GM21786 (cell line): ENCODE data around the gene ODAD4.

Experiments
- ATAC-seq: cut with Tn5 transposase; IDR thresholded peaks from one replicate; pipeline ENCODE4 v1.9.1; 2021; ENCODE audit not compliant: unreplicated experiment

ODAD4 gene, protein sequence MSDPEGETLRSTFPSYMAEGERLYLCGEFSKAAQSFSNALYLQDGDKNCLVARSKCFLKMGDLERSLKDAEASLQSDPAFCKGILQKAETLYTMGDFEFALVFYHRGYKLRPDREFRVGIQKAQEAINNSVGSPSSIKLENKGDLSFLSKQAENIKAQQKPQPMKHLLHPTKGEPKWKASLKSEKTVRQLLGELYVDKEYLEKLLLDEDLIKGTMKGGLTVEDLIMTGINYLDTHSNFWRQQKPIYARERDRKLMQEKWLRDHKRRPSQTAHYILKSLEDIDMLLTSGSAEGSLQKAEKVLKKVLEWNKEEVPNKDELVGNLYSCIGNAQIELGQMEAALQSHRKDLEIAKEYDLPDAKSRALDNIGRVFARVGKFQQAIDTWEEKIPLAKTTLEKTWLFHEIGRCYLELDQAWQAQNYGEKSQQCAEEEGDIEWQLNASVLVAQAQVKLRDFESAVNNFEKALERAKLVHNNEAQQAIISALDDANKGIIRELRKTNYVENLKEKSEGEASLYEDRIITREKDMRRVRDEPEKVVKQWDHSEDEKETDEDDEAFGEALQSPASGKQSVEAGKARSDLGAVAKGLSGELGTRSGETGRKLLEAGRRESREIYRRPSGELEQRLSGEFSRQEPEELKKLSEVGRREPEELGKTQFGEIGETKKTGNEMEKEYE

DNA sequence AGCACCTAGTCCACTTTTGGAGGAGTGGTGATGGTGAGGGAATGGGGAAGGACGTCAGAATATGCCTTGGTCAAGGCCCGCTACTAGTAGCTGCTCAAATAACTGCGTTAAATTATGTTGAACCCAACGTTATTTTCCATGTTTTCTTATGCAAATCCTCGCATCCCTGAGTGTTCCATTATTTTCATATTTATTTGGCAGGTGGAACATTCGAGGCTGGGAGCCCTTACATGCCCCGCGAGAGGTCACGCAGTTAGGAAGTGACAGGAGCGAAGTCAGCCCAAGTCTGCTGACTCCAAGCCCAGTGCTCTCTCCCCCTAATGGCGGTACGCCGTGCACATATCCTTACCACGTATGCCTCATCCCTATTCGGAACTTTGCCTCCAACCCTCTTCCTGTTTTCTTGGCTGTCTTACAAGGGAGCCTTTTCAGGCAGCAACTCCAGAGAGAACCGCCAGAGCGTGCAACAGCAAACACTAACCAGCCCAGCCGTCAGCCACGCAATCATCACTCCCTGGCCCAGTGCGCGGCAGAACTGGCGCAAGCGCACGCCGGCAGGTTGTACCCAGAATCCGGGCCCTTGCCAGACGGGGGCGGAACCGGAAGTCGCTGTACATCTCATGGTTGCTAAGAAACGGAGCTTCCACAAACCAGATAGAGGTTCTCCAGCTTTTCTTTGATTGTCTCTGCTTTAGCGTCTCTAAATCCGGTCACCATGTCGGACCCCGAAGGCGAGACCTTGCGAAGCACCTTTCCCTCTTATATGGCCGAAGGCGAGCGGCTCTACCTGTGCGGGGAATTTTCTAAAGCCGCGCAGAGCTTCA is at the start of gene ODAD4:
ODAD4 (plus strand) TSS at position 609 of the 824 bp plus-strand sequence; CDS start at position 716, 107 bp downstream.
- peak; percentile 95 for ATAC-seq

DNA sequence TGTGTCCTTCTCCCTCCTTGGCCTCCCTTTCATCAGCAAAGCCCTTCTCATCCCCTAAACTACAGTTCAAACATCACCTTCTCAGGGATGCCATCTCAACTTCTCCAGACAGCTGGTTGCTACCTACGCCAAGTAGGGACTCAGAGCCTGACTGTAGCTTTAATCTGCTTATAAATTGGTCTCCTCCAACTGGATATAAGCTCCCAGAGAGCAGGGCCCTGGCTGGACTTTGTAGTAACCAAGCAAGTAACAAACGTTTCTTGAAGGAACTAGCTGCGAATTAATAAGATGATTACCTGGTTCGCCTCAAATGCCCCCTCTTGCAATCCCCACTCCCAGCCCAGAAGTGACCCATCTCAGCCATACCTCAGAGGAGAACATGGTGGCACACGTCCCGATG is 47.7 kb upstream of the ODAD4 start:
- no peak for ATAC-seq

DNA sequence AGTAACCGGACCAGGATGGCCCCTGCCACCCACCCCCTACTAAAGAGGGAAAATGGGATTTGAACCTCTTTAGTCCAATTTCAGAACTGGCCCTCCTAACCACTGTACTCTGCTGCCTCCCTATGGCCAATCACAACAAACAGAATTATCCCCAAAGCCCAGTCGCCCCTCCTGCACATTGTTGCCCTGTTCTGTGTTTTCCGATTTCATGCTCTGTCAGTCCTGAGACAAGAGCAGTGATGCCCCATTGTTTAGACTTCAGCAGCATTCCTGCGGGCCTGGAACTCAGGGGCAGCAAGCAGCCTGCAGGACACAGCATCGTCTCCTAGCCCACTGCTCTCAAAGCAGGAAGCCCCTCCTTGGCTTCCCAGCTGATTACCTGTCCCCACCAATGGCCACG is 44.7 kb upstream of the ODAD4 start:
- no peak for ATAC-seq

DNA sequence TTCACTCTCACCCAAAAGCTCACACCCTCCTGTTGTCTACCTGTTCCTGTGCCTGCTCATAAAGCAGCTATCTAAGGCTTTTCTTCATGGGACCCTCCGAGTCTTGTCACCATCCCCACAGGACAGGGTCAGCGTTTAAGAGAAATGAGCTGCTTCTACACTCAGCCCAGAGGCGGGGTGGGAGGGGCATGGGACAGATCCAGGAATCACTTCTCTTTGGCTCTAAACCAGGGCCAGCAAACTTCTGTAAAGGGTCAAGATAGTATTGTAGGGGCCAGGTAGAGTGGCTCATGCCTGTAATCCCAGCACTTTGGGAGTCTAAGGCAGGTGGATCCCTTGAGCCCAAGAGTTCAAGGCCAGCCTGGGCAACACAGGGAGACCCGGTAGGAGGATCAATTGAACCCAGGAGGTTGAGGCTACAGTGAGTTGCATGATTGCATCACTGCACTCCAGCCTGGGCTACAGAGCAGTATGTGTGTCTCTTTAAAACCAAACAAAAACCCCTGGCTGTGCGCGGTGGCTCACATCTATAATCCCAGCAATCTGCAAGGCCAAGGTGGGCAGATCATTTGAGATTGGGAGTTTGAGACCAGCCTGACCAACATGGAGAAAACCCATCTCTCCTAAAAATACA is 42.0 kb upstream of the ODAD4 start:
- no peak for ATAC-seq

DNA sequence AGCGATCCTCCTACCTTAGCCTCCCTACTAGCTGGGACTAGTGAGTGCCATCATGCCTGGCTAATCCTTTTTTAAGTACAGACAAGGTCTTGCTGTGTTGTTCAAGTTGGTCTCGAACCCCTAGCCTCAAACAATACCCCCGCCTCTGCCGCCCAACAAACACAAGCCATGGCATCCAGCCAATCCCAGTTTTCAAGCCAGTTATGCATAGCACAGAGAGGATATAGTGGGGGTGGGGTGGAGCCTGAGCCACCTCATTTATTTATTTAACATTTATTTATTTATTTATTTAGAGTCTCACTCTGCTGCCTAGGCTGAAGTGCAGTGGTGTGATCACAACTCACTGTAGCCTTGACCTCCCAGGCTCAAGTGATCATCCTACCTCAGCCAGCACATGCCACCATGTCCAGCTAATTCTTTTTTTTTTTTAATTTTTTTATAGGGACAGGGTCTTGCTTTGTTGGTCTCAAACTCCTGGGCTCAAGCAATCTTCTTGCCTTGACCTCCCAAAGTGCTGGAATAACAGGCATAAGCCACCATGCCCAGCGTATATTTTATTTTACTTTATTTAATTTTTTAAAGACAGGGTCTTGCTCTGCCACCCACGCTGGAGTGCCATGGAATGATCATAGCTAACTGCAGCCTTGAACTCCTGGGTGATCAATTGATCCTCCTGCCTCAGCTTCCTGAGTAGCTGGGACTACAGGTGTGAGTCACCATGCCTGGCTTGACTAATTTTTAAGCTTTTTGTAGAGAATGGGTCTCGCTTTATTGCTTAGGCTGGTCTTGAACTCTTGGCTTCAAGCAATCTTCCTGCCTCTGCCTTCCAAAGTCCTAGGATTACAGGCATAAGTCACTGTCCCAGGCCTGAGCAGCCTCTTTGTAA is 39.0 kb upstream of the ODAD4 start:
- ATAC-seq: no peak

DNA sequence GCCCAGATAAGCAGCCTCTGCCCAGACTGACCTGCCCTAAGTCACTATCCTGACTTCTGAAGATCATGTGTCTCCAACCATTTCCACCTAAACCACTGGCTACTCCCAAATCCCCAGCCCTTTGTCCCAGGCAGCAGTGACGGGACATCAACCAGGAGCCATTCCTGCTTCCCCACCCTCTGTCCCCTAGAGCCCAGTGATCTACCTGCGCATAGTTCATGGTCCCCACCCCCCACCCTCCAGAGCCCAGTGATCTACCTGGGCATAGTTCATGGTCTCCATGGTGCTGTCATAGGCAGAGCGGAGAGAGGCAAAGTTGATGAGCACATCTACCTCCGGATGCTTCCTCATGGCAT is 38.4 kb upstream of the ODAD4 start:
- no peak for ATAC-seq

DNA sequence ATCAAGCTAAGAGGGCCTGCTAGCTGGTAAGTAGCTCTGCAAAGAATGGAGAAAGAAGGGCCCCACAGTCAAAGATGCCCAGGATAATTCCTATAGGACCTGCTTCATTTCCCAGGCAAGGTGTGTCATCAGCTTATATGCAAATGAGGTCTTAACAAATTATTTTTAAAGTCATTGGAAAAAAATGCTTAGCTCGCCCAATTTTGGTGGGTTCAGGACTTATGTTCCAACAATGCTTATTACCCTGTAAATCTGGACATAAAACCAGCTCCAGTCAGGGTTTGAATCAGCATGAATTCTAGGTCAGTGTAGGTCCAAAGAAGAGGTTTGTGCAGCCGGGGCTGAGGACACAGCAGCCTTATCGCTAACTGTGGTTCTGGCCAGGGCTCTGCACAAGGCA is 37.0 kb upstream of the ODAD4 start:
- ATAC-seq: no peak

DNA sequence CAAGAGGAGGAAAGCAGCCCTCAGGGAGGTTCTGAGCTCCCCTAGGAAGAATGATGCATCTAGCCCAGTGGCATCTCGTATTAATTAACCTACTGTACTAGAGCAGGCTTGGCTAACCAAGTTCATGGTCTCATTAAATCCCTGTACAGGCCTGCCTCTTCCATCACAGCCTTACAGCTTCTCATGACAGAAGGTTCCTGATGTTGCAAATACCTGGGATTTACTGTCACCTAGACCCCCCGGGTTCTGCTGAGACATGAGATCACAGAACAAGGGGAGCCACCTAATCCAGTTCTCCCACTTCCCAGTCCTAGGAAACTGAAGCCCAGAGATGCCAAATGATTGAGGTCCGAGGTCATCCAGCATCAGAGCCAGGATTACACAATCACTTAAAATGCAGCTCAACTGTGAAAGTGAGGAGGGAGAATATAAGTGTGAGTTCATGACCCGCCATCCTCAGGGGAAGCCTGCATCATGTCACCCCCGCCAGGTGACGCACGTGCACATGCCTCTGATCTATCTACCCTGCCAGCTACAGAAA is 35.6 kb upstream of the ODAD4 start:
- ATAC-seq: no peak

DNA sequence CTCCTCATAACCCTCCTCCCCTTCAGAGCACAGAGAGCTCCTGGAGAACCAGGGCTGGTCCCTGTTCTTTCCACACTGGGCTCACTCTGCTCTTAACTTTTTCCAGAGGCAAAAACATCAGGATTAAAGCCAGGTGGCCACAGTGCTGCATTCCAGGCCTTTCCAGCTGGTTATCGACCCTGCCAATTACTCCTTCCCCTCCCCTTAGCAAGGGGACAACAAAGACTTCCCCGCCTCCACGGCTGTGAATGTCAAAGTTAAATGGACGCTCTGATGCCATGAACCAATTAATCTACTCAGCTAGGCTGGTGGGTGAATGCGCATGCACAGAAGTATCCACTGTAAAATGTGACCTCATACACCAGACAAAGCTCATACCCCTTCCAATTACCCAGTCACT is 34.8 kb upstream of the ODAD4 start:
- ATAC-seq: no peak

DNA sequence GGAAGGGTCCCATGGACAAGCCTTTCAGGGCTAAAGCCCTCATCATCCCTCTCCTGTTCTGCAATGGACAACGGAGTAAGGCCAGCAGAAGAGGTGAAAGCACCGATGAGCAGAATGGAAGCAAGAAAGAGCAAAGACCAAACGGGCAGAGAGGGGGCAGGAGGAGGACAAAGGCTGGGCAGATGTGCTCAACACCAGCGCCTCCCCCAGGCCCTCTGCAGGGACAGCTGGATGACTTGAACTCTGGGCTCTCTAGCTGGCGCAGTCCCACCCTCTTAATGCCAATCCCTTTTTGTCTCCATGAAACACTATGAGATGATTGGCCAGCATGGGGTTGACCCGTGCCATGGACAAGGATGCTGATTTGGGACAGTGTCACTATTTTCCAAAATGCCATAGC is 33.7 kb upstream of the ODAD4 start:
- no peak for ATAC-seq

DNA sequence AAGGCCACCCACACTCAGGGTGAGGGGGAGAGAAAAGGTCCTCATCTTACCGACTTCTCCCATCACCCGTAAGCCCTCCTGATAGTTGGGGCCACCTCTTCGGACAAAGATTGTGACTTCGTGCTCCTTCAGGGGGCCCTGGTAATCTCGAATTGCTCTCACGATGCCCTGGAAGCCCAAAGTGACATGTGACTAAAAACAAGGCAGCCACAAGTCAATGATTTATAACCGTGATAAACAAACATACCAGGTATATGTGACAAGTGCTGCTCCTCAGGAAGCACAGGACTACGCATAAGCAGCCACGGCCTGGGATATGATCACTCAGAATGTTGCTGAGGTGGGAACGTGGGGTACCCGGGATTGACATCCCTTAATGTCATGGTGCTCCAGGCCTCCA is 28.8 kb upstream of the ODAD4 start:
- no peak for ATAC-seq

DNA sequence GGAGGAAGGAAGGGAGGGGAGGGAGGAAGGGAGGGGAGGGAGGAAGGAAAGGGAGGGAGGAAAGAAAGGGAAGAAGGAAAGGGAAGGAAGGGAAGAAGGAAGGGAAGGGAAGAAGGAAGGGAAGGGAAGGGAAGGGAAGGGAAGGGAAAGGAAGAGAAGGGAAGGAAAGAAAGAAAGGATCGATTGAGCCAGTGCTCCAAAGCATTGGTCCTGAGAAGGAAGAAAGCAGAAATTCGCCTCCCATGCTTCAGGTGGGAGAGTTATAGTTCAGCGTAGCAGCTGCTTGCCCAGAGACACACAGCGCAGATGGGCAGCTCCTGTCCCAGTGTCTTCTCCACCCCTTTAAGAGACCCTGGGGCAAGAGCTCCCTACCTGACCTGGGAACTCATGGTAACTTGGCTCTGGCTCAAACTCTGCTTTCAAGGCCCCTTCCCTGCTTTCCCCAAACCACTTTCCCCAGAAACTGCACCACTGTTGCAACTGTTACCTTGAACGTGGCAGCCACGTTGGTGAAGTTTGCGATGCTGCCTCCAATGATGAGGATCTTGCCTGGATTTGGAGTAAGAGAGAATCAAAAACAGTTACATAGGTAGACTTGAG is 26.1 kb upstream of the ODAD4 start:
- no peak for ATAC-seq

DNA sequence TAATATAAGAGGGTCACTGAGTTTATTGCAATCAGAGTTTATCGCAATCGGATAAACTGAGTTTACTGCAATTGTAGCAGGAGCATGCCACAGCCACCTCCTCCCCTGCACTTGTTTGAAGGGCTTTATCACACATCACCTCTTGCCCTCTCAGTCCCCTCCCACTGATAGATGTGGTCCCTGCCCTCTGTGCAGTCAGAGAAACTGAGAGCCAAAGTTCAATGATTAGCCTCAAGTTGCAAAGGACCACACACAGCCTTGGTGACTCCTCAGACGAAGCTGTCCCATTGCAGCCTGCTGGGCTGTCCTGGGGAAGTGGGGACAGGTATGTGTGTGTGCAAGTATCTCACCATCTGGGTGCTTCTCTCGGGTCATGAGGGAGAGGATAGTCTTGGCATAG is 25.2 kb upstream of the ODAD4 start:
- no peak for ATAC-seq

DNA sequence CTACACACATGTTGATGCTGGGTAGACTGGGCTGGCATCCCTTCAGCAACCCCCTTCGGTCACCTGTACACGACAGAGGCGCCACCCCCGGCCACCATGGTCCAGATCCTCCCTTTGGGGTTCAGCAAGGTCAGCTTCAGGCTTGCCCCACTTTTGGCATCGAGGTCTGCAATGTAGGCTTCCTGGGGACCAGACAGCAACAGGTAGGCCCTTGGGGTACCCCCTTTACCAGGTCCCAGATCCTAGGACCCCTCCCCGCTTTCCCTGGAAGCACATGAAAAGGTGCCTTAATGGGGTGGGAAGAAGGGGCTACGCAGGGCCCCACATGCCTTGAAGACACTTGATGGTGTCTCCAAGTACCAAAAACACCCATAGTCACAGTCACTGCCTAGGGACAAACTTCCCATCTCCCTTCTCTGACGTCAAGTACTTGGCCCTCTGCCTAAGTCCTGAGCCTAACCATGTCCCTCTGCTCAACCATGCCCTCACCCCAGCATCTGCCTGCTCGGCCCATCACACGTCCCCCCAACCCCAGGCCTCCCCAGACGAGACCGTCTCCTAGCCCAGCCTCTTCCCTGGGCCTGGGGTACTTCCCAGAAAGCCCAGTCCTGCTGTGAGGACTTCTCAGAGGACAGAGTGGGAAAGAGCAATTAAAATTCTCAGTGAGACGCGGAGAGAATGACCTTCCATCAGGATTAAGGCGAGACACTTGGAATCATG is 23.8 kb upstream of the ODAD4 start:
- ATAC-seq: no peak

DNA sequence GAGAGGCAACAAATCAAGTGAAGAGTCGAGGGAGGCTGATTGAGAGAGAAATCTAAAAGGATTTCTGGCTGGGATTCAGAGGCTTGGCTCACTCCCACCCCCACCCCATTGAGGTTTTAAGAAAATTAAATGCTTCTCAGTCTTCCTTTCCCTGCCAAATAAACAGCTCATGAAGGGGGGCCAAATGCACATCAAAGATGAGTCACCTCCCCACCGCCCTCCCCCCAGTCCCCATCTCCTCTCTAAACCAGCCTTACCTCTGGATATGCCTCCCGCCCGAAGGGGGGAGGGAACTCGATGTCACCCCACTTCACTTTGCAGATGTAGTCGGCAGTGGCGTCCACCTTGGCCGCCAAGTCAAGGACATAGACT is 23.2 kb upstream of the ODAD4 start:
- no peak for ATAC-seq

DNA sequence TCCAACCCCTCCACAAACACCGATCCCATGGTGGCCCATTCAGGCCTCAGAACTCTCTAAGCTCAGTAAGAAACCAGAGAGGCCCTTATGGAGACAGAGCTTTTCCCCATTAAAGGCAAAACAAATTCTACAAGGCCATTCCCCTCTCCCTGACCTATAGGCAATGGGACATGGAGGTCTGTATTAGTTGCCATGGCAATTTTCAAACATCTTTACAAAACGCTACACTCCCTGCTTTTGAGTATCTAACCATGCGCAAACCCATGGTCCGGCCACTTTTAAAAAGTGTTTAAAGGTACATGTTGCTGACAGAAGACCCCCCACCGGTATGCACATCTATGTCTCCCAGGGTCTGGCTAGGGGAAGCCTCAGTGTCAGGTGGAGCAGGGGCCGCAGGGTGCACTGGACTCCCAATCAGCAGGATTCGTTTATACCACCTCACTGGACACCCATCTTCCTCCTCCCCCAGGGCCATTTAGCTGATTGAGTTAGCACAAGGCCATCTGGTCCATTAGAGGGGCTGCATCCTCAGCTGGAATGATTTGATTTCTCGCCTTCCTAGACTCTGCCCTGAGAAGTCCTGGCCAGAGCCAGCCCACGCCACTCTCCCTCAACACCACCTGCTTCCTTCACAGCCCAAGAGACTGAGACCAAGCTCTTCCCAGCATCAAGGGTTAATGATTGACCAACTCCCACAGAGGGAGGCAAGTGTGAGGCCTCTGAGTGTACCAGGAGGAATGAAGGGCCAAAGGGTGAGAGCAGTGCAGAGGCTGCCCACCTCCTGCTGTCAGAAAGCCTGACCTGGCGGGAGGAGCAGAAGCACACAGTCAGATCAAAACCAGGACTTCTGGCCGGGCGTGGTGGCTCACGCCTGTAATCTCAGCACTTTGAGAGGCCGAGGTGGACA is 22.5 kb upstream of the ODAD4 start:
- no peak for ATAC-seq

DNA sequence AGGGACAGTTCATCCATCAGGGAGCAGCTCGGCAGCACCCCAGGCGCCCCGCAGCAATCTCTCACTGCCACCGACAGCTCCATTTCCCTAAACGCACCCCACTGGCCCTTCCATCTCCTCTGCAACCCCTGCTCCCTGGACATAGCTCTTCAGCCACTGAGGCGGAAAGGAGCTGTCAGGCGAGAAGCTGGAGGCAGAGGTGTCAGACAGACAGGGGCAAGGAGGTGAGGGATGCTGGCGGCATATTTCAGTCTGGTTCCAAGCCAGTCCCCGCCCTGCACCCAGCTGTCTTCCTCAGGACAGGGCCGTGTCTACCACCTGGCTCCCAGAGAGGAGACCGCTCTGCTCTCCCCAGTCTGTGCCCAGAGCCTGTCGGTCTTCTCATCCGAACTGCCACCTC is 21.3 kb upstream of the ODAD4 start:
- no peak for ATAC-seq
